HG02840 (cell line): ENCODE results near the gene ANKRD12.
"Not testable (repeated sequence)": the region's sequence is repeated elsewhere in the genome, so short reads cannot be mapped to it uniquely, and the experiment has no call there.

Experiments
- ATAC-seq: cut with Tn5 transposase; IDR thresholded peaks from one replicate; pipeline ENCODE4 v1.9.1; 2021; ENCODE audit warnings: mild to moderate bottlenecking, moderate library complexity, moderate number of reproducible peaks; ENCODE audit not compliant: unreplicated experiment, low FRiP score

Gene ANKRD12

DNA sequence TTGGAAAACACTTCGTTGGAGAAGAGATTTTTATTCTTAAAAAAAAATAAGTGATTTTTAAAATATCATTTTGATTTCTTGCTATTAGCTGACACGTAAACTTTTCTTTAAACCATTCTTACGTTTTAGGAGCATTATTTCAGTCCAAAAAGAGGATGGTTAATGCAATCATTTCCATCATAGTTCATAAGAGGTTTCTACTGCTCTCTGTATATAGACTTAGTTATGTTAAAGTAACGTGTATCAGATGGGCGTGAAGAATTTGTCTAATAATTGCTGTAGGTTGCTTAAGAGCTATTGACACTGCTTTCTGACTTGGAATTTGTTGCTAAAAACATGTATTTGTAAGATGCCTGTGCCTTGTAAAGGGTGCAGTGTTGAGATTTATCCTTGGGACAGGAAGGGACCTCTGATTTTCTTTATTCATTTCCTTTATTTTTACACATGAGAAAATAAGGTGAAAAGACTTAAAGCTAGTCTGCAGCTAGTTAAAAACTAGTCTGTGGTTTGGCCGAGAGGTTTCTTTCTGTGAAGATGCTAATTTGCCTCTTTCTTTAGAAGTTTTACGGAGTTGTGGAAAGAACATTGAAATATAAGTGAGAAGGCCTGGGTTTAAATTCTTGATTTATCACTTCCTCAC is 2.9 kb downstream of the ANKRD12 start:
- ATAC-seq = no peak

- no peak for ATAC-seq
Observed at GRCh38 chr18:9140381-9140780, 3.8 kb downstream of the ANKRD12 start.

DNA sequence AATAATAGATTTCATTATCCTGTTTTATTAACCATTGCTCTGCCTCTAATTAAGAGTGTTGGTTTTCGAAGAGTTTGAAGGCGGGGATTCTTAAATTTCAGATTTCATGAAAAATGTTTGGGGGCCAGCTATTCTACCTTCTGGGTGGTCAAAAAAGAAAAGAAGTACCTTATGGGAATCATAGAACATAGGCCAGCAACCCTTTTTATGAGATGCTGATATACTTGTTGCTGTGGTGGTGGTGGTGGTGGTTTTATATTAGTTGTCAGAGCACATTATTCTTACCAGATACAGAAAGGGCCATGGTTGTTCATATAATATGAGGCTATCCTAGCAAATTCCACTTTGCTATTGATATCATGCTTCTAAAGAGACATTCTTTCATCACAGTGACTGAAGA is 4.4 kb downstream of the ANKRD12 start:
- no peak for ATAC-seq

- no peak for ATAC-seq
Observed at GRCh38 chr18:9146224-9146623, 9.6 kb downstream of the ANKRD12 start.

DNA sequence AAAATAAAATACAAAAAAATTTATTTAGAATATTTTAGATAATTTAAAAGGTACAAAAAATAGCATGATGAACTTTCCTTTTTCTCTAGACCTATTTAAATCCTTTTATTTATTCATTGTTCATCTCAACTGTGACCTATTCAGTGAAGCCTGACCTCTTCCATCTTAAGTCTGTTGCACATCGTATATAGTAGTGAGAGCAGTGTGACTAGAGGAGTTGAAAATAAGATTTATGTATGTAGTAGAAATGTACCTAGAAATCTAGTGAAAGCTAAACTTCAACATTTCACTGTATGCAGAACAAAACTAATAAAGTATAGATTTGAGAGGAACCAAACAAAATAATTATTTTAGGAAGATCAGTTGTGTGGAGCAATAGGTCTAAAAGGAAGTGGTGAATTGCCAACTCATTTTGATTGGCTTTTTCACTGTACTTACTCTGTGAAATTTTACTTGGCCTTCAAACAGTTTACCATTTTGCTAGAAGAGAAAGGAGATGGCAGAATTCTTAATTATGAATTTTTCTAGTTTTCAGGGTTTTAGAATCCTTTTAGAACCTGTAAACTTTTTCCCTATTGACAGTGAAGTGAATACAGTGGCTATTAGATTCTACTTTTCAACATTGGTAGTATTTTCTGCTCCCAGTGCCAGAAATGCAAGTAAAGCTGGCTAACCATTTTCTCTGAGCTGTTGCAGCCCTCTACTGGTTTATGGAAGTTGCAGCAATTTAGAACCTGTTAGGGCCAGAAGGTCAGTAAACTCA is 11.0 kb downstream of the ANKRD12 start:
- ATAC-seq = peak; percentile 49

- ATAC-seq = no peak
Observed at GRCh38 chr18:9148203-9148552, 11.6 kb downstream of the ANKRD12 start.

DNA sequence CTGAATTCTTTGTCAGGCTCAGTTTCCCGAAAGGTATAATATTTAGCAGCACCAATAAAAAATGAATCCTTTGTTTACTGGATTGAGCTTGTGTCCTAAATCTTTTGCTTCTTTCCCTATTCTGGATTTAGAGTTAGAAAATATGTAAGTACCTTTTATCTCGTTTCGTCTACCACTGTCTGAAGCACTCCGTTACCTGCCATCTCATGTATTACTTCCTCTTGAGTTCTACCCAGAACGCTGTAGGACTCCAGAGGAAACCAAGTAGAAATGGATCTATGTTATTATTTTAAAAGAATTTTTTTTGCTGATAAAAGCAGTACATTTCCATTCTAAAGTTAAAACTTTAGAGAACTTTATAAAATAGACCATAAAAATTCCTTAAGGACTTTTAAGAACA is 13.5 kb downstream of the ANKRD12 start:
- ATAC-seq = no peak

GRCh38 chr18:9153256-9153655 is 16.7 kb downstream of the ANKRD12 start:
- ATAC-seq = no peak

- ATAC-seq = no peak
Observed at GRCh38 chr18:9156604-9157249, 20.1 kb downstream of the ANKRD12 start.

DNA sequence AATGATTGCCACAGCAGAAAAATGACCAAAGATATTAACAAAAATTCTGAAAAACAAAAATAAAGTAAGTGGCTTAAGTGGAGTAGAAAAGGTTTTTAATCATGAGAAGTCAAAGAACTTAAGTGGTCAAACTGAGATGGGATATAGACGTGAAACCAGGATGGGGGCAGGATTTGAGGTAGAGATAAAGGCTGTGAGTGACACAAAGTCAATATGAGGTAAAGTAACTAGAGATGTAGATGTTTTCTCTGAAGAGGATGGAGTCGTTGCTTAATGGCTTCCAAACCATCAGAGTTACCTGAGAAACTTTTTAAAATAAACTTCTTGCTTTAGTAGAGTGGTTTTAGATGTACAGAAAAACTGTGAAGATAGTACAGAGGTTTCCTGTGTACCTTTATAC is 21.2 kb downstream of the ANKRD12 start:
- no peak for ATAC-seq

DNA sequence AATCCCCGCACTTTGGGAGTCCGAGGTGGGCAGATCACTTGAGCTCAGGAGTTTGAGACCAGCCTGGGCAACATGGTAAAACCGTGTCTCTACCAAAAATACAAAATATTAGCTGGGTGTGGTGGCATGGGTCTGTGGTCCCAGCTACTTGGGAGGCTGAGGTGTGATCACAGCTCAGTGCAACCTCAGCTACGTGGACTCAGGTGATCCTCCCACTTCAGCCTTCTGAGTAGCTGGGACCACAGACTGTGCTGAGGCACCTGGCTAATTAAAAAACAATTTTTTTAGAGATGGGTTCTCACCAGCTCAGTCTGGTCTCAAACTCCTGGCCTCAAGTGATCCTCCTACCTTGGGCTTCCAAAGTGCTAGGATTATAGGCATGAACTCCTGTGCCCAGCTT is 23.4 kb downstream of the ANKRD12 start:
- no peak for ATAC-seq

- ATAC-seq = not testable (repeated sequence)
Observed at GRCh38 chr18:9162663-9163062, 26.1 kb downstream of the ANKRD12 start.

GRCh38 chr18:9164149-9164548 is 27.6 kb downstream of the ANKRD12 start:
- not testable (repeated sequence) for ATAC-seq

- not testable (repeated sequence) for ATAC-seq
Observed at GRCh38 chr18:9165883-9166282, 29.3 kb downstream of the ANKRD12 start.

DNA sequence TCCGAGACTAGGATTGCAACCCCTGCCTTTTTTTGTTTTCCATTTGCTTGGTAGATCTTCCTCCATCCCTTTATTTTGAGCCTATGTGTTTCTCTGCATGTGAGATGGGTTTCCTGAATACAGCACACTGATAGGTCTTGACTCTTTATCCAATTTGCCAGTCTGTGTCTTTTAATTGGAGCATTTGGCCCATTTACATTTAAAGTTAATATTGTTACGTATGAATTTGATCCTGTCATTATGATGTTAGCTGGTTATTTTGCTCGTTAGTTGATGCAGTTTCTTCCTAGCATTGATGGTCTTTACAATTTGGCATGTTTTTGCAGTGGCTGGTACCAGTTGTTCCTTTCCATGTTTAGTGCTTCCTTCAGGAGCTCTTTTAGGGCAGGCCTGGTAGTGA is 32.9 kb downstream of the ANKRD12 start:
- not testable (repeated sequence) for ATAC-seq

- ATAC-seq = not testable (repeated sequence)
Observed at GRCh38 chr18:9171919-9172318, 35.3 kb downstream of the ANKRD12 start.

GRCh38 chr18:9172506-9173127 is 36.0 kb downstream of the ANKRD12 start:
- ATAC-seq = no peak

DNA sequence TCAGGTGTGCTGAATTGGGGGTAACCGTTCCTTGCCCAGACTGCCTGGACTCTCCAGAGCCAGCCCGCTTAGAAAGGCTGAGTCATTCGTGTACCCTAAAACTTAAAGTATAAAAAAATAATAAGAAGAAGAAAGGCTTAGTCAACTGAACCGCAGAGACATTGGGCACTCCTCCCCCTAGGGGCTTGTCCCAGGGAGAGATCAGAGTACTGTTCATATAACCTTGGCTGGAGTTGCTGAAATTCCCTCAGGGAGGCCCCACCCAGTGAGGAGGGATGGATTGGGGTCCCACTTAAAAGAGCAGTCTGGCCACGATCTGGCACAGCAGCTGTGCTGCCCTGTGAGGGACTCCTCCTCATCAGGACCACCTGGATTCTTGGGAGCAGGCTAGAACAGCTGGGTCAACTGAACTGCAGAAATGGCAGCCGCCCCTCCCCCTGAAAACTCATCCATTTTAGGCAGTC is 37.2 kb downstream of the ANKRD12 start:
- ATAC-seq = no peak

GRCh38 chr18:9174302-9174701 is 37.7 kb downstream of the ANKRD12 start:
- no peak for ATAC-seq

DNA sequence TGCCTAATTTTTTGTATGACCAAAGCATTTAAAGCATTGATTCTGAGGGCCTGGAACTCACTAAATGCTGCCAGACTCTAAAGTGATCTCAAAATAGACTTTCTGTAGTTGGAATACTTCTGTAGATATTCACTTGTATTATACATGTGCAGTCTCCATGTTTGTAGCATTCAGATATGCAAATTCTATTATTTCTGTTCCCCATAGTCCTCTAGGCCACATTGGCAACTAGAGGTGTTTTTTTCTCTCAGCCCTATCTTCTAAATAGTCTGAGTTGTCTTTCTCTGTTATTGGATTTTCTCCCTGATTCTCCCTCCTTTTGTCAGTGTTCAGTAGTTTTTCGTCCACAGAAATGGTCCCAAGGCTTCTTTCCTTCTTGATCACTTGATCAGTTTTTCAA is 38.5 kb downstream of the ANKRD12 start:
- ATAC-seq = no peak

- ATAC-seq = no peak
Observed at GRCh38 chr18:9177031-9177430, 40.5 kb downstream of the ANKRD12 start.
